Activated CD4-positive, alpha-beta T cell treated with anti-CD3 and anti-CD28 coated beads, Interleukin-2, amount 50 U/mL, for 24 hours (primary cell): ENCODE data around the gene FBXO4.
"Not testable (repeated sequence)": the region's sequence is repeated elsewhere in the genome, so short reads cannot be mapped to it uniquely, and the experiment has no call there.

Source experiments
- DNase-seq, 2 donors: peaks; one replicate each; pipeline ENCODE4 v3.0.0-alpha.2; 2020; ENCODE audit warnings: low read depth in 1 of 2, low spot score in 1 of 2

Gene FBXO4

GRCh38 chr5:41980870-41981269, 55.8 kb downstream of the FBXO4 start:
- no peak for DNase-seq

GRCh38 chr5:41982858-41983257, 57.8 kb downstream of the FBXO4 start:
- not testable (repeated sequence) for DNase-seq

DNA sequence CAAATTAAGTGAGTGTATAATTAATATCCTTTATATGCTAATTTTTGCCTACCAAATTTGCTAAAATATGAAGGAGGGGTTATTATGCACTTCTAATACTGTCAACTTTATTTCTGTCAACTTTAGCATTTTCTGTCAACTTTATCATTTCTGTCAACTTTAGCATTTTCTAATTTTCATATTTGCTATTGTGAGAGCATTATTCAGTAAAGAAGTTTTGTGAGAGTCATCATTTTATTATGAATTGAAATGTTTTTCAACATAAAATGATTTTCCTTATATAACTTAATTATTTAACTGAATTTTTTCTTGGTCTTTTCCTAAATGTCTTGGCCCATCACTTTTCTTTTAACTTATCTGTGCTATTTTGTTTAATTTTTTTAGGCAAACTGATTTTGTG, 58.2 kb downstream of the FBXO4 start:
- DNase-seq = no peak

DNA sequence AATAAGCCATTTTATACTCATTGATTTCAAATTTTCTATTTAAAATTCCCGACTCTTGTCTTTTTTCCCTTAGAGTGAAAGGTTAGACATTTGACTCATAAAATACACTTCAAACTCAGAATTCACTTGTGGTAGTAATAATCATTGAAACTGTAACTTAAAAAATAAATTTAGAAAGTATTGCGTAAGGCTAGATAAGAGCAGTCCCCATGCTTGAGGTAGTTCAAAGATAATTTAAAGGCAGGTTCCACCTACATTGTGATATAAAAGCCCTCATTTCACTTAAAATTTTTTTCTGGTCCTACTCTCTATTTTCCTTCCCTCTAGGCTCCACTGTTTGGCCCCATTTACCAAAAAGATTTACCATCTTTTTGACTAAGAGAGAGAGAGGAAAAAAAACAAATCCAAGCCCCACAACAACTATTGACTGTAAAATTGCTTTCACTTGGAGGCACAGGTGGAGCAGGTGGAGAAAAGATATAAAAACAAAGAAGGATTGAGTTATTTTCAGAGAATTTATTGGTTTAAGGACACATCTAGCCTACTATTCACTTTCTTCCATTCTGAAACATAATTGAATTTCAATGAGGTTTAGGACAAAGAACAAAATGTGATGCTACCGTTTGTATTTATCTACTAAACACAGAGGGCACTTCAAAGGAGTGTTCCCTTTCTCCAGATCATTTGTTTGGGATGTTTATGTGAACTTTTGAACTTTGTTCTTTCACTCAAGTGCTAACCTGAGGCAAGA, 61.0 kb downstream of the FBXO4 start:
- no peak for DNase-seq
